ENCODE data around the gene FAM3D.
"Not testable (repeated sequence)": the region's sequence is repeated elsewhere in the genome, so short reads cannot be mapped to it uniquely, and the experiment has no call there.

Gene FAM3D

GRCh38 chr3:58679446-58679845 is 12.9 kb upstream of the FAM3D start:
- no peak for TF ChIP-seq CTCF (IDR thresholded peaks at IDR 0.05; ENCODE audit: extremely low read depth, insufficient read depth, missing control alignments)
- no peak for DNase-seq (ENCODE audit: low spot score)
- in situ Hi-C loops (cut with MboI; ENCODE audit: low pct_unique_long_range_greater_than_20kb, low sequenced_read_pairs, unreplicated experiment): no loop called here

DNA sequence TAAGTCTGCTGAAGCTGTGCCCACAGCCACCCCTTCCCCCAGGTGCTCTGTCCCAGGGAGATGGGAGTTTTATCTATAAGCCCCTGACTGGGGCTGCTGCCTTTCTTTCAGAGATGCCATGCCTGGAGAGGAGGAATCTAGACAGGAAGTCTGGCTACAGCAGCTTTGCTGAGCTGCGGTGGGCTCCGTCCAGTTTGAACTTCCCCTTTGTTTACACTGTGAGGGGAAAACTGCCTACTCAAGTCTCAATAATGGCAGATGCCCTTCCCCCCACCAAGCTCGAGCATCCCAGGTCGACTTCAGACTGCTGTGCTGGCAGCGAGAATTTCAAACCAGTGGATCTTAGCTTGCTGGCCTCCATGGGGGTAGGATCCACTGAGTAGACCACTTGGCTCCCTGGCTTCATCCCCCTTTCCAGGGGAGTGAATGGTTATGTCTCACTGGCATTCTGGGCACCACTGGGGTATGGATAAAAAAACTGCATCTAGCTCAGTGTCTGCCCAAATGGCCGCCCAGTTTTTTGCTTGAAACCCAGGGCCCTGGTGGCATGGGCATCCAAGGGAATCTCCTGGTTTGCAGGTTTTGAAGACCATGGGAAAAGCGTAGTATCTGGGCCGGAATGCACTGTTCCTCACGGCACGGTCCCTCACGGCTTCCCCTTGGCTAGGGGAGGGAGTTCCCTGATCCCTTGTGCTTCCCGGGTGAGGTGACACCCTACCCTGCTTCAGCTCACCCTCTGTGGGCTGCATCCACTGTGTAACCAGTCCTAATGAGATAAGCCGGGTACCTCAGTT is 11.8 kb upstream of the FAM3D start:
- DNase-seq (ENCODE audit: low spot score); in situ Hi-C loops (cut with MboI; ENCODE audit: low pct_unique_long_range_greater_than_20kb, low sequenced_read_pairs, unreplicated experiment): not testable (repeated sequence)

GRCh38 chr3:58672880-58673279 is 6.3 kb upstream of the FAM3D start:
- in situ Hi-C loops (cut with MboI; ENCODE audit: low pct_unique_long_range_greater_than_20kb, low sequenced_read_pairs, unreplicated experiment): no loop called here
- DNase-seq (ENCODE audit: low spot score): no peak
- no peak for TF ChIP-seq CTCF (IDR thresholded peaks at IDR 0.05; ENCODE audit: extremely low read depth, insufficient read depth, missing control alignments)

GRCh38 chr3:58672451-58672850 is 5.9 kb upstream of the FAM3D start:
- TF ChIP-seq CTCF (IDR thresholded peaks at IDR 0.05; ENCODE audit: extremely low read depth, insufficient read depth, missing control alignments): no peak
- no peak for DNase-seq (ENCODE audit: low spot score)
- in situ Hi-C loops (cut with MboI; ENCODE audit: low pct_unique_long_range_greater_than_20kb, low sequenced_read_pairs, unreplicated experiment): no loop called here

DNA sequence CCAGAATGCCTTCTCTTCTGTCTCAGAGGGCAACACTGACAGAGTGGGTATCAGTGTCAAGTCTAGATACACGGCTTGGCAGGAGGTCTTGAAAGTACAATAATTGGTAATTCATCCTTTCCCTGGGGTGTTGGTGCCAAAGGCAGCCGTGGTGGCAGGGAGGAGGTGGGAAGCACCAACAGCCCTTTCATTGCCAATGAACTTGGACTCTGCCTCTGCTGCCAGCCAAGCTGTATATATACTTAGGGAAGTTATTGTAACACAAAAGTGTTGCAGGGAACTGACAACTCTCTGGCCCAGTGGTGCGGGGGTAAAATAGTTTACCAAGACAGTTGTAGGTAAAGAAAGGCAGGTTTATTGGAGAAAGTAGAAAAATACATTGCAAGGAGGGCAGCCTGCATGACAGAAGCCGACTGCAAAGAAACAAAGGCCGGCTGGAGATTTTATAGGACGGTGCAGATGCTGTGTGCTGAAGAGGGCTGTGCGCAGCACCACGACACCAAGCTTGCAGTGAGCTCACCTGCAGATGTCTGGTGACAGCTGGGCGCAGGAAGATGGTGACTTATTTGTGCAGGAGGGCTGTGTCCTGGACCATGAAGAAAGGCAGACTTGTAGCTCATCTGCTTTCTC is 4.0 kb upstream of the FAM3D start:
- in situ Hi-C loops (cut with MboI; ENCODE audit: low pct_unique_long_range_greater_than_20kb, low sequenced_read_pairs, unreplicated experiment): no loop called here
- no peak for DNase-seq (ENCODE audit: low spot score)
- TF ChIP-seq CTCF (IDR thresholded peaks at IDR 0.05; ENCODE audit: extremely low read depth, insufficient read depth, missing control alignments): no peak

DNA sequence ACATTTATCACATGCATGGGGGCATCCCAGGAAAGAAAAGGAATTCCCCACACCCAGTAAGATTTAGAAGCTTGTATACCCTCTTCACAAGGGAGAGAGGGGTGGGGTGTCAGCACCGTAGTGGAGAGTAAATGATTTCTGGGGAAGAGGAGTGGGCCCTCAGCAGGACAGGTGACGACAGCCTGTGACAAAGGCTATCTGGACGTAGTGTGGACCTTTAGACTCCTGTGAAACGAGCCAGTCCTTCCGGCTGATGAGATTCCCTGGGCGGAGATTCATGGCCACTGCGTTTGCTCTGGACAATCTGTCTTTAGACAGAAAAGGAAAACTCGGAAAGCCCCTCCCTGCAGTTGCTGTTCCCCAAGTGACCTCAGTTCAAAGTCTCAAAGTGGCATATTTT is 1.7 kb upstream of the FAM3D start:
- in situ Hi-C loops (cut with MboI; ENCODE audit: low pct_unique_long_range_greater_than_20kb, low sequenced_read_pairs, unreplicated experiment): no loop called here
- DNase-seq (ENCODE audit: low spot score): no peak
- TF ChIP-seq CTCF (IDR thresholded peaks at IDR 0.05; ENCODE audit: extremely low read depth, insufficient read depth, missing control alignments): no peak

GRCh38 chr3:58667704-58668103 is 1.1 kb upstream of the FAM3D start:
- no peak for DNase-seq (ENCODE audit: low spot score)
- in situ Hi-C loops (cut with MboI; ENCODE audit: low pct_unique_long_range_greater_than_20kb, low sequenced_read_pairs, unreplicated experiment): no loop called here
- TF ChIP-seq CTCF (IDR thresholded peaks at IDR 0.05; ENCODE audit: extremely low read depth, insufficient read depth, missing control alignments): no peak
